WI38 (cell line): ENCODE data around the gene ZNF12.
"Not testable (repeated sequence)": the region's sequence is repeated elsewhere in the genome, so short reads cannot be mapped to it uniquely, and the experiment has no call there.

Source experiments
- H3K4me3 ChIP-seq: 2 replicates; pipeline ENCODE4 v1.5.1; 2011; ENCODE audit warnings: low read depth, mild to moderate bottlenecking, control low read depth, low read length
- CTCF ChIP-seq: IDR thresholded peaks from 2 replicates; pipeline ENCODE4 v1.5.1; 2012; ENCODE audit warnings: low read depth, mild to moderate bottlenecking, control low read depth, low read length

ZNF12 gene

DNA sequence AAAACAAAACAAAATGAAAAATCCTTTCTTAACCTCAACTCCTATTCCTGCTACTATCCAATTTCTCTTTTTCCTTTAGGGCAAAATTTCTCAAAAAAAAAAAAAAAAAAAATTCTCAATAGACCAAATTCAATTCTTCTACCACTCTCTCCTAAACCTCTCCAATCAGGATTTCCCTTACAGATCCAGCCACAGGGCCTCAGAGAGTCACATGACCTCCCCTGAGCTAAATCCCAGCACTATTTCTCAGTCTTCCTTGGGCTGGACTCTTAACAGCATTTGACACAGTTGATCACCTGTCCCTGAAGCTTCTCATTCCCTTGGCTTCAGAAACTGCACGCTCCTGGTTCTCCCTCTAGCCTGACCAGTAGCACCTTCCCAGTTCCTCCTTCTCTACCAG, 4.9 kb downstream of the ZNF12 start:
- no peak for TF ChIP-seq CTCF

GRCh38 chr7:6700793-6701192, 6.0 kb downstream of the ZNF12 start:
- H3K4me3 ChIP-seq, result no peak overlapping the region
- no peak for TF ChIP-seq CTCF

More for the DNA sequence above, 4.9 kb downstream of the ZNF12 start:
- H3K4me3 ChIP-seq, result no peak overlapping the region

DNA sequence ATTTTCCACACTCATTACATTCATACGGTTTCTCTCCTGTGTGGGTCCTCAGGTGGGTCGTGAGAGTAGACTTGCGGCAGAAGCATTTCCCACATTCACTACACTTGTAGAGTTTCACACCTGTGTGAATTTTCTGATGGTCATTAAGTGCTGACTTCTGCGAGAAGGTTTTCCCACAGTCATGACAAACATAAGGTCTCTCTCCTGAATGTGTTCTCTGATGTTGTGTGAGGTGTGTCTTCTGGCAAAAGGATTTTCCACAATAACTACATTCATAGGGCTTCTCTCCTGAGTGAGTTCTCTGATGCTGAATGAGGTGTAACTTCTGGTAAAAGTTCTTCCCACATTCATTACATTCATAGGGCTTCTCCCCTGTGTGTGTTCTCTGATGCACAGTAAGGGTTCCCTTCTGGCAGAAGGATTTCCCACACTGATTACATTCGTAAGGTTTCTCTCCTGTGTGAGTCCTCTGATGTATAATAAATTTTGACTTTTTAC, 15.1 kb downstream of the ZNF12 start:
- no peak overlapping the region for H3K4me3 ChIP-seq
- TF ChIP-seq CTCF, result no peak

DNA sequence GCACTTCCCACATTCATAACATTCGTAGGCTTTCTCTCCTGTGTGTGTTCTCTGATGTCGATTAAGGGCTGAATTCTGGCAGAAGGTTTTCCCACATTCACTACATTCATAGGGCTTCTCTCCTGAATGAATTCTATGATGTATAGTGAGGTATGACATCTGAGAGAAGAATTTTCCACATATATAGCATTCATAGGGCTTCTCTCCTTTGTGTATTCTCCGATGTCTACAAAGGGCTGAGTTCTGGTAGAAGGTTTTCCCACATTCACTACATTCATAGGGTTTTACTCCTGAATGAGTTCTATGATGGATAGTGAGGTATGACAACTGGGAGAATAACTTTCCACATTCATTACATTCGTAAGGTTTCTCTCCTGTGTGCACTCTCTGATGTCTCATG, 15.6 kb downstream of the ZNF12 start:
- H3K4me3 ChIP-seq, result no peak overlapping the region
- TF ChIP-seq CTCF, result no peak

- no peak for TF ChIP-seq CTCF
- no peak overlapping the region for H3K4me3 ChIP-seq
Measured at GRCh38 chr7:6680146-6680545, 26.6 kb downstream of the ZNF12 start.

DNA sequence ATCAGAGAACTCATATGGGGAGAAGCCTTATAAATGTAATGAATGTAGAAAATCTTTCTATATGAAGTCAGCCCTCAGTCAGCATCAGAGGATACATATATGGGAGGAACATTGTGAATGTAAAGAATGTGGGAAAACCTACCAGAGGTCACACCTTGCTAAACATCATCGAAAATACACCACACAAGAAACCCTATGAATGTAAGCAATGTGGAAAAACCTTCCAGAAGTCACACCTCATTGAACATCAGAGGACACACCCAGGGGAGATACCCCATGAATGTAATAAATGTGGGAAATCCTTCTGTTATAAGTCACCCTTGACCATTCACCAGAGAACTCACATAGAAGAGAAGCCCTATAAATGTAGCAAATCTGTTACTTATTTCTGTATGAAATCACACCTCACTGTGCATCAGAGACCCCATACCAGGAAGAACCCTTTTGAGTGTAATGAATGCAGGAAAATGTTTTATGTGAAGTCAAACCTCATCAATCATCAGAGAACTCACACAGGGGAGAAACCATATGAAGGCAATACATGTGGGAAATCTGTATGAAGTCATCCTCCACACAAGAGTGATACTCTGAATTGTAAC, 30.8 kb downstream of the ZNF12 start:
- H3K4me3 ChIP-seq, result no peak overlapping the region
- TF ChIP-seq CTCF, result no peak

DNA sequence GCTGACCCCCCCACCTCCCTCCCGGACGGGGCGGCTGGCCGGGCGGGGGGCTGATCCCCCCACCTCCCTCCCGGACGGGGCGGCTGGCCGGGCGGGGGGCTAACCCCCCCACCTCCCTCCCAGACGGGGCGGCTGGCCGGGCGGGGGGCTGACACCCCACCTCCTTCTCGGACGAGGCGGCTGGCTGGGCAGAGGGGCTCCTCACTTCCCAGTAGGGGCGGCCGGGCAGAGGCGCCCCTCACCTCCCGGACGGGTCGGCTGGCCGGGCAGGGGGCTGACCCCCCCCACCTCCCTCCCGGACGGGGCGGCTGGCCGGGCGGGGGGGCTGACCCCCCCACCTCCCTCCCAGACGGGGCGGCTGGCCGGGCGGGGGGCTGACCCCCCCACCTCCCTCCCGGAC, 35.9 kb downstream of the ZNF12 start:
- H3K4me3 ChIP-seq, result not testable (repeated sequence)
